CD1c-positive myeloid dendritic cell (primary cell): ENCODE measurements around the gene HECTD4.

Source experiments
- DNase-seq: peaks from one replicate; pipeline ENCODE4 v3.0.0-alpha.2; 2016; ENCODE audit errors: extremely low spot score

HECTD4 gene

GRCh38 chr12:112214064-112214463, 168.2 kb downstream of the HECTD4 start:
- DNase-seq: no peak

DNA sequence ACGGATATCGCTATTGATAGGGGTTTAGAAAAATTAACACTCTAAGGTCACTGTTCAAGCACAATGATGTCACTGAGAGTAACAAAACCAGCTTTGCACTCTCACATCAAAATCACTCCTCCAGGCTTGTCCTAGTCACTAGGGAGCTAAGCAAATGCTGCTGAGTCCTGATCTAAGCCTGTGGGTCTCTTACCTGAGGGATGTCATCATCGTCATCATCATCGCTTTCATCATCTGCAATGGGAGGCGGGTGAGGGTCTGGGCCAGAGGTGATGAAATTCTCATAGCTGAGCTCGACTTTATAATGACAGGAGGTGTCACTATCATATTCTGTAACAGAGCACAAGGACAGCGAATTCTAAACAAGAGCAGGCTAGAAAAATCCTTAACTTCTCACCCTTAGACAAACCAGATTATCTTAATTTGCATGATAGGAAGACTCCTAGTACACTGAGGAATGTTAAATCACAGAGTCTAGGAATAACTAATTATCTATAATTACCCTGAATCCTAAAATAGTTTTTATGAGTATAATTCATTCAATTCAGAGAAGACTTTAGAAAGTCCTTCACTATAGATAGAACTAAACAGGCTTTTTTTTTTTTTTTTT, 173.8 kb downstream of the HECTD4 start:
- no peak for DNase-seq

GRCh38 chr12:112207397-112207924, 174.8 kb downstream of the HECTD4 start:
- DNase-seq: no peak

DNA sequence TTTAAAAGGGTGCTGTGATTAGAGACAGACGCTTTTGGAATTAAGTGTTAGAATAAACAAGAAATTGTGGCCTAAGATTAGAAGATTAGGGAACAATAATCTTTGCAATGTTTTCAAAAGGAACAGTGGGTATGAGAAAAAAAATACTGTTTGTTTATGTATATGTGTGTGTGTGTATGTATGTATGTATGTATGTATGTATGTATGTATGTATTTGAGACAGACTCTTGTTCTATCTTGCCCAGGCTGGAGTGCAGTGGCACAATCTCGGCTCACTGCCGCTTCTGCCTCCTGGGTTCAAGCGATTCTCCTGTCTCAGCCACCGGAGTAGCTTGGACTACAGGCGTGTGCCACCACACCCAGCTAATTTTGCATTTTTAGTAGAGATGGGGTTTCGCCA, 175.3 kb downstream of the HECTD4 start:
- DNase-seq: no peak

DNA sequence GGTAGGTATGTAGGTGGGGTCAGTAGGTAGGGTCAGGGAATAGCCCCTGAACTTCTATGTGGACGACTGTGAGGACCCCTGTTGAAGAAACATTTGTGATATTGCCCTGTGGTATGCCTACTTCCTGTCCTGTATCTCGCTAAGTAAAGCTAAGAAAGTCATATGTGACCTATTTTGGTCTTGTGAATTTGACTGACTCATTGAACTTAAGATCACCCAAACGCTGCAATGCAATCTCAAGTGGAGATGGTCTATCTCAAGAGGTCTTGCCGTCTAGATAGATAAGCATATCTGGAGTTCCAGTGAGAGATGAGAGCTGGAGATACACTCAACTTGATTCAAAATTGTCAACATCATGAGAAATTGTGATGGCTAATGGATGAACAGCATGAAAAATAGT, 183.1 kb downstream of the HECTD4 start:
- DNase-seq: no peak

DNA sequence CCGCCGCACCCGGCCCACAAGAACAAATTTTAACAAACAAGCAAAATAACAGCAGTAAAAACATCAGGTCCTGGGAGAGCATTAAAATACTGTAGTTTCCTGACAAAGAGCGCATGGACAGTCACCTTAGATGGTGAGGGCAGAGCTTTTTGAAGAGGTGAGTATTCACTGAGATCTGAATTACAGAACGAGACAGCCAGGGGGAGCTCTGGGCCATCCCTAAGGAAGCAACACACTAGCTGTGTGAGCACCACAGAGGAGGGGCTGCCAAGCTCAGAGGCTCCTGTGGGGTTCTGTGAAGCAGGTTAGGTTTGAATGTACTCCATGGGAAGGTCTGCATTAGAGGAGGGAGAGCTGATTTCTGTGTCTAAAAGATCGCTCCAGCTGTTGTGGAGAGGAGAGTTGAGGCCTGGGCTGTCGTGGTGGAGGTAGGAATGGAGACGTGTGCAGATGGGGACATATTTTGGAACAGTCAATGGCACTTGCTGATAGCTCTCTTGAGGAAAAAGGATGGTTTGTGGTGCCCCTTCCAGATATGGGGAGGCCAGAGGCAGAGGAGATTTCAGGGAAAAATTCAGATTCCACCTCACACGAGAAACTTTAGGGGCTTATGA, 184.0 kb downstream of the HECTD4 start:
- peak; percentile 26 for DNase-seq

DNA sequence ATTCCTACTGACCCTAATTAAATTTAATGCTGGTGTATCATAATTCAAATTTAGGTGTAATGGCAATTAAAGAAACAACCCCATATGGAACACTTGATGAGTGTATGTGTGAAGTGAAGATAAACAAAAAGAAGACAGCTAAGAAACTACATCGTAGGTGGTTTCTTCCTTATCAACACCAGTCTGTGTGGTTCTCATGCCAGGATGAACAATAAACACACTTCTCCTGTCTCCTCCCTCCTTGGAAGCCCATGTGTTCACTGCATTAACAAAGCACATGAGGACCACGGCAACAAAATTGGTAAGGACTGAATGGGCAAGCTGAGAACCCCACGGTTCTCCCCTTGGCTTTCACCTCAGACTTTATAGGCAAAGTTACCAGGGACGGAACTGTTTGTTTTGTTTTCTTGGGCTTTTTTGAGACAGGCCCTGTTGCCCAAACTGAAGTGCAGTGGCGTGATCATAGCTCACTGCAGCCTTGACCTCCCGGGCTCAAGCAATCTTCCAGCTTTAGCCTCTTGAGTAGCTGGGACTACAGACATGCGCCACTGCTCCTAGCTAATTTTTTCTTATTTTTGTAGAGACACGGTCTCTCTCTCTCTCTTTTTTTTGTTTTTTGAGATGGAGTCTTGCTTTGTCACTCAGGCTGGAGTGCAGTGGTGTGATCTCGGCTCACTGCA, 185.9 kb downstream of the HECTD4 start:
- no peak for DNase-seq

GRCh38 chr12:112194601-112195247, 187.5 kb downstream of the HECTD4 start:
- DNase-seq: no peak

DNA sequence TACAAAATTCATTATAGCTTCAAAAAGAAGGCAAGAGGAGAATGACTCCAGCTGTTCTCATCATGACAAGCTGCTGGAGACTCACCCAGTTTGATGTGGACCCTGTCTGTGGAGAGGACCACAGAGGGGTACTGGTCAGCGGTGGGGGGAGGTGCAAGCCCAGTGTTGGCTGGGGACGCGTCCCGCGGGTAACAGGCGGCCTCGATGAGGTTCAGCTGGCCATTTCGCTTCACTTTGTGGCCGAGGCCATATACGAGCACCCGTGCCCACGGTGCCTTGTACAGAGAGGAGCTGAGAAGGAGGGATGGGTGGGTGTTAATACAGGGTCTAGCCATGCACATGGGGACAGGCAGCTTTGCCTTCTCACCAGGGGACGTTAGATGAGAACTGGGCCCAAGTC, 189.8 kb downstream of the HECTD4 start:
- DNase-seq: no peak

DNA sequence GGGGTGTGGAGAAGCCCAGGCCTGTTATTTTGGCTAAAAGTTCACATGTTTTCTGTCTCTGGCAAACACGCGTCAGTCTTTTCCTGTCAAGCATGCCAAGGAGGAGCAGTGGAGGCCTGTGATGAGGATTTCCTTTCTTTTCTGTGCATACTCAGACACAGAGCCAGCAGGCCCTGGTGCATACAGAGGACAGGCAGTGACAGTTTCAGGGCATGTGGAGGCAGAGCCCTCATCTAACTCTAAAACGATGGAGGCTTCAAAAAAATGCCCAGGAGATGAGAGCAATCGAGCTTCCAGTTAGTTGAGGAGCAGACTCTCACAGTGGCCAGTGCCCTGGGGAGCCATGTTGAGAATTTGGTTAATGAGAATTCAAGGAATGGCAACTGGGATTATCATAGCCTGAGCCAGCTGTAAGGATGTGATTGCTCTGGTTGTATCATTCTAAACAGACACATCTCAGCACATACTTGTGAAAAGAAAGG, 190.3 kb downstream of the HECTD4 start:
- no peak for DNase-seq

DNA sequence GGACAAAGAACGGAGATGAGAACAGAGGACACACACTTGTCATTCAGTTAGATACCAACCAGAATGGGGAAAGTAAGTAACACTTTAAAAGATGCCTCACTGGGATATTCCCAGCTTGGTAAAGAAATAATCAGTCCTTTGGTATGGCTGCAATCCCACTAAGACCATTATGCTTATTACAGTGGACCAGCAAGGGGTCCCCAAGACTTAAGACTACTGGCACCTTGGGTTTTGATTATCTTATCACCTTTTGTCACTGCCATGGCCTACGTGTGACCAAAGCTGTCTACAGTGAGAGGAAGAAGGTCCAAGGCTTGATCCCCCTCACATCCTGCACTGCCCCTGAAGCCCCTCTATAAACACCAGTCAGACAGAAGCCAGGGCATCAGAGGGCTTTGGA, 191.0 kb downstream of the HECTD4 start:
- no peak for DNase-seq

- peak; percentile 18 for DNase-seq
Measured at GRCh38 chr12:112190231-112191025, 191.8 kb downstream of the HECTD4 start.

- no peak for DNase-seq
Measured at GRCh38 chr12:112188130-112188830, 194.0 kb downstream of the HECTD4 start.

DNA sequence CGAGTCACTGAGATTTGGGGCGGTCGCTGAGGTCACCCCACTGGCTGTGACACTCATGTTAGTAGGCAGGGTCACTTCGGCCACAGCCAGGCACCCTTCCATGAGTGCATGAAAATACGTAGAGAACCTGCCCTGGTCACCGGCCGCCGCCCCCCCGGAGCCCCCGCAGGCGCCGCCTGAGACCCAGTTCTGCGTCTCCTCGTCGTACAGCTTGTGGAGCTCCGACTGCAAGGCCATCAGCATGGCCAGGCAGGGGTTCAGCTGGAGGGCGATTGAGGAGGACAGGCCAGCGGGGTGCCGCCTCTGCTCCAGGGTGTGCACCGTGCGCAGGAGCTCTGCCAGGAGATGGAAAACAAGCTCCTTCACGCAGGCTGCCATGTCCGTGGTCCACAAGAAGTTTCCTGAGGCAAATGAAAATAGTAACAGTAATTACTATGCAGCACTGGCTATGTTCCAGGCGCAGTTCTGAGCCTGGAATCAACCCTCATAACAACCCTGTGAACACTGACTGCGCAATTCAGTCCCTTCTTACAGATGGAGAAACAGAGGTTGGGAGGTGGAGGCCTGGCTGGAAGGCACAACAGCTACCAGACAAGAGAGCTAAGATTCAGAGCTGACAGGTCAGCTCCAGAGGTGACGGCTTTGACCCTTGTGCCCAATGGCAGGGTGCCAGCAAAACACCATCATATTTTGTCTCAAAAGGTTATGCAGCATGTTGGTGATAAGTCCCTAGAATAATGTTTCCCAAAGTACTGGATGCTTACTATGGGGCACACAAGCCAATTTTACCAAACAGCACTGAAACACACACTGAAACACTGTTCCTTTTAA, 196.9 kb downstream of the HECTD4 start:
- no peak for DNase-seq

GRCh38 chr12:112184056-112184887, 198.0 kb downstream of the HECTD4 start:
- DNase-seq: no peak

- DNase-seq: peak; percentile 35
Measured at GRCh38 chr12:112183141-112184021, 198.8 kb downstream of the HECTD4 start.

DNA sequence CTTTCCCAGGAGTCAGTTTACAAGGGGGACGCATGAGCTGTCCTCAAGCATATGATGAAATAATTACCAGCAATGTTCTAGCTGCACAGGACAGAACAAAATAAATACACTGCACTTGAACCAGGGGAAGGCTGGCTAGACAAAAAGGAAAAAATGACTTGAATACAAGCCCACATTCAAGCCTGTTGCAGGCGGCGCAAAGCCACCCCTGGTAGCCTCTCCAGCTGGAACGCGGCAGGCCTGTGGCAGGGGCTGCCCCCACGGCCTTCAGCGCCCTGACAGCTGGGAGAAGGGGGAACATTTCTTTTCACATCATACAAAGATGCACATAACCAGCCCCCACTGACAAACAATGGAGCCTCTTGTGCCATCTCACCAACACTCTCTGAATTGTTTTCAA, 199.7 kb downstream of the HECTD4 start:
- no peak for DNase-seq

GRCh38 chr12:112180422-112180821, 201.8 kb downstream of the HECTD4 start:
- no peak for DNase-seq
